GM19467 (cell line): ENCODE measurements around the gene SCN8A.
"Not testable (repeated sequence)": the region's sequence is repeated elsewhere in the genome, so short reads cannot be mapped to it uniquely, and the experiment has no call there.

Source experiments
- ATAC-seq: cut with Tn5 transposase; IDR thresholded peaks from one replicate; pipeline ENCODE4 v1.9.1; 2021; ENCODE audit warnings: mild to moderate bottlenecking, moderate library complexity; ENCODE audit not compliant: unreplicated experiment

The SCN8A gene

DNA sequence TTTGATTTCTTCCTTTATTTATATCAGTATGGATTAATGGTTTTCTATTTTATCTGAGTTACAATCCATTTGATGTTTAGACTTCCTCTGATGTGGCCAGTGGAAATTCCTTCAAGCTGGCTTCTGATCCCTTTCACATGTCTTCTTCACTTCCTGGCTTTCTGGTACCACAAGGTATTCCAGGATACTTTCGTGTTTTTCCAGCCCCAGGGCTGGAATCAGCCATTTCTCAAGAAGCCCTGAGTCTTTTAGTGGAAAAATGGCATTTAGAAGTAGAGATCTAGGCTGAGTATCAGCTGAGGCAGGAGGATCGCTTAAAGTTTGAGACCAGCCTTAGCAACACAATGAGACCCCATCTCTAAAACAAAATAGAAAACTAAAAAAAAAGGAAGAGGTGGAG, 164.2 kb downstream of the SCN8A start:
- no peak for ATAC-seq

DNA sequence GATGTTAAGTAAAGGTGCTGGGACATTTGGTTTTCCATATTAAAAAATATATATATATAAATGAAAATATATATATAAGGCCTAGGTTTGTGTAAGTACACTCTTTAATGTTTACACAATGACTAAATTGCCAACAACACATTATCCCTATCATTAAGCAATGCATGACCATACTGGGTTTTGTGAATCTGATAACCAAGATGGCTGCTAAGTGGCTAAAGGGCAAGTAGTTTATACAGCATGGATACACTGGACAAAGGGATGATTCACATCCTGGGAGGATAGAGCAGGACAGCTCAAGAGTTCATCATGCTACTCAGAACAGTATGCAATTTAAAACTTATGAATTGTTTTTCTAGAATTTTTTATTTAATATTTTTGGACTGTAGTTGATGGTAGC, 168.1 kb downstream of the SCN8A start:
- ATAC-seq, result no peak

DNA sequence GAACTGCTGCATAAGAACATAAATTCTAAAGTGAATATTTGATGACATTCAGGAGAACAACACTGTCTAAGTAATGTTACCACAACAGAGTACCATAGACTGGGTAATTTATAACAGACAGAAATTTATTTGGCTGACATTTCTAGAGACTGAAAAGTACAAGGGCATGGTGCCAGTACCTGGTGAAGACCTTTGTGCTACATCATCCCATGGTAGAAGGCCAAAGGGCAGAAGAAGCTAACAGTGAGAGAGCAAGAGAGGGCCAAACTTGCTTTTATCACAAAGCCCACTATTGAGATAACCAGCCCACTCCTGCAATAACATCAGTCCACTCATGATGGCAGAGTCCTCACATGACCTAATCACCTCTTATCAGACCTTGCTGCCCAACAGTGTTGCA, 168.7 kb downstream of the SCN8A start:
- no peak for ATAC-seq

DNA sequence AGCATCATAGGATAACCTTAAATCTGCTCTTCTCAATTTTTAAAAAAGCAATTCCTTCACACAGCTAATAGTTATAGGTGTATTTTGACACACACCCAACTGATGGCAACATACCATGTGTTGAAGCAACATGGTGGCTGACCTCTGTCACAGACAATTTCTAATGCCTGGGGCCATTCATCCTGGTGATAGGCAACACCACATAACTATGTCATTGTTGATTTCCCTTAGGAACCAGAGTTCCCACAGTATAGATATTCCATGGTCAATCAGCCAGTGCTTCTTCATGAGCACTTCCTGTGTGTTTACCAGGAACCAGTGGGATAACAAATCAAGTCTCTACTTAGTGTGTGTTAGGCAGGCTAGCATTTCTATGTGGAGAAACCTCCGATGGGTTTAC, 169.2 kb downstream of the SCN8A start:
- no peak for ATAC-seq

DNA sequence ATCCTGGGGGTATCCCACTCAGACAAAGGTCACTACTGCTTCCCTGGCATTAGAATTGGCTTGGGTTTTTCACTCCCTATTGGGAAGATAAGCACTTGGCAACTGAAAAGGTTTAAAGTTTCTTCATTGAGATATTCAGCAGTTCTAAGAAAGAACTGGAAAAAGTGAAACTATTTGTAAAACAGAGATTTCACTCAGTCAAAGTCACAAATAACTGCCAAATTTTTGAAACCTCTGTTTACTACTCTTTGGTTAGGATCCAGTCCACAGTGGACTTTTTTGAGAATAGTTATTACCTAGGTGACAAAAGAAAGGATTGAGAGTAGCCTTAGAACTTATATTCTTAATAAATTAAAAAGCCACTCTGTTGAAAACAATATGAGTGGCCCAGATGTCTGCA, 172.7 kb downstream of the SCN8A start:
- ATAC-seq, result no peak

DNA sequence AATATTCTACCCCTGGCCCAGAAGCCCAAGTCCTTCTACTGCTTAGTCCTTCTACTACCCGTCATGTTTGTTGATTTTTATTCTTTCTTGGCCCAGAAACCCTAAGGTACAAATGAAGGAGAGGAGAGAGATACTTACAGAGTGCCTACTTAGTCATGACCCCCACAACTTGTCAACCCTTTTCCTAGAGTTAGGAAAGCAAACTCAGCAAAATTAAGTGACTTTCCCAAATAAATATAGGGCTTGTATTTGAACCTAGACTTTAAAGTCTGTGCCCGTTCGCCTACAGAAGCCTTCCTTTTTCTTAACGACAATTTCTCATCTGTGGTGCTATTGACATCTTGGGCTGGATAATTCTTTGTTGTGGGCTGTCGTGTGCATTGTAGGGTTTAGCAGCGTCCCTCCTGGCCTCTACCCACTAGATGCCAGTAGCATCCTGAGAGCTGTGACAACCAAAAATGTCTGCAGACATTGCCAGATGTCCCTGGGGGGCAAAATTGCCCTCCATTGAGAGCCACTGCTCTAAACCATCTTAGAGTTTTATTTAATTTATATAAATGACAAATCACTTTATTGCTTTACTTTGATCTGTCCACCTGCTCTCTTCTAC, 175.1 kb downstream of the SCN8A start:
- ATAC-seq, result no peak

DNA sequence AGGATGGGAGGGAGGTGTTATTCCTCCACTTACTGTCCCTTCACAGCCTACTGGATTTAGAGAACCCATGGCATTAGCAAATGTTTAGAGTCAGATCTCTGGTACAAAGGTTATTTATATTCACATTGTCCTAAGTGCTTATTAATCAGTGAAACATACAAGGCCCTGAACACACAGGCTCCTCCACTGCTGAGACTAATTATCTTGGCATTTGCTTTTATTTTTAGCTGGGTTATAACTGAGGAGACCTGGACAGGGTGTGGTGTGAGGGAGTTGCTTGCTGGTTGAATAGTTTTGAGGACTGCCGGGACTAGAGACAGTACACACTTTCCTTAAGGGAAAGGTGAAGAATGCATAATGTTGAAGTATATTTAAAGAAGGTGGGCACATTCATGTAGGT, 180.0 kb downstream of the SCN8A start:
- no peak for ATAC-seq

DNA sequence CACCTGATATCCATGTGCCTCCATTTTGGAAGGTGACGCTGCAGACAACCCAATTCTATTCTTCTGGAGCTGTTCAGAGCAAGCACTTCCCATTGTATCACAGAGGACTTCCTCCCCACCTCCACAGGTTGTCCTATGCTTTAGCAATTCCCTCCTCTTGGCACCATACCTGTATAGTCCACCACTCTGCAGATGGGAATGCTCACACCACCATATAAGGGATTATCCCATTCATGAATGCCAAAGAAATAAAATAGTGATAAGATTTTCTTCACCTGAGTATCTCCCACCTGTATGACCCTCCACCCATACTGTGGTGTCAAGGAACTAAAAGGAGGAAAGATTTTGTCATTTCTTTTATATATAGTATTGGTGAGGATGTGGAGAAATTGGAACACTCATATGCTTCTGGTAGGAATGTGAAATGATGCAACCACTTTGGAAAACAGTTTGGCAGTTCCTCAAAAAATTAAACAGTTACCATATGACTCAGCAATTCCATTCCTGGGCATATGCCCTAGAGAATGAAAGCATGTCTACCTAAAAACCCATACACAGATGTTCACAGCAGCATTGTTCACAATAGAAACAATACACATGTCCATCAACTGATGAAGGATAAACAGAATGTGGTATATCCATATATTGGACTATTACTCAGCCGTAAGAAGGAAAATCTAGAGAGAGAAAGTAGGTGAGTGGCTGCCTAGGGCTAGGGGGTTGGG, 182.3 kb downstream of the SCN8A start:
- no peak for ATAC-seq

DNA sequence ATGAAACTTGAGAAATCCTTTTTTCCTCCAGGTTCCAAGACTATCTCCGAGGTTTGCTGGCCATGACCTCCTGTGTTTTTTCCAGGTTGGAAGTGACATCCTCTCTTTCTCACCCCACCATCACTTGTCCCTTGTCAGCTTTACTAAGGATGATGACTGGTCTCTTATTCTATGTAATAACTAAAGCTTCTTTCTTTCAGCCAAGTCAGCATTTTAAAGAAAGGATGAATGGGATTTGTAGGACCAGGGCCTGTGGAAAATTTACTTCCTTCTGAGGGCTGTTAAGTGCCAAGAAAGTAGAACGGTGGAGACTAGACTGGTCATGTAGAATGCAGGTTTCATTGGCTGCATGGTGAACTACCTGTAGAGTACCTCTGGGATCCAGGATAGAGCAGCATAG, 183.9 kb downstream of the SCN8A start:
- no peak for ATAC-seq

DNA sequence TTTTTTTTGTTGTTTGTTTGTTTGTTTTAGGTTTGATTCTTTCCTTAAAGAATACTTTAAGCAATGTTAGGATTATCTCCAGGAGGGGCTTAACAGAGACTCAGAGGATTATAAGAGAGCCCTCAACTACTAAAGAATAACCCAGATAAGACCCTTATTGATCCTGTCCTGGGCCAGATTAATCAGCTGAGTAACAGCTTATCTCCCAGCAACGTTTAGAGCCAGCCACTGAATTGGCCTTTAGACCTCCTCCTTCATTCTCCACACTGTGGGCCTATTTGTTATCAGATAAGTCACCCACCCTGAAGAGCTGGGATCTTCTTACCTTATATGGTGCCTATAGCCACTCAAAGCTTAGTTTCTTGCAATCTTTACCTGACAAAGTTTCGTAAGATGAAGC, 186.4 kb downstream of the SCN8A start:
- ATAC-seq, result no peak

DNA sequence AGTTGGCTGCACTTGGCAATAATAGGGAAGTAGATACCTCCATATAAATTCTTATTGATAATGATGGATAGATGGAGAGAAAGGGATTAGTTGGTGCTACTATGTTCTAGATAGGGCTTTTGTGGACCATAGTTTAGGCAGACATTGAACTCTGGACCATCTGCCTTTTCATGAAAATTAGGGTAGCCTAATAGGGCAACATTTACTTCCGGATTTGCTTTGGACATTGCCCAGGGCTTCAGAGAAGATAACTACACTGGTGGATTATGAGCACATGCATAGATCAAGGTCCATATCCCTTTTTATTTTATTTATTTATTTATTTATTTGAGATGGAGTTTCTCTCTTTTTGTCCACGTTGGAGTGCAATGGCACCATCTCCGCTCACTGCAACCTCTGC, 186.9 kb downstream of the SCN8A start:
- ATAC-seq, result no peak

DNA sequence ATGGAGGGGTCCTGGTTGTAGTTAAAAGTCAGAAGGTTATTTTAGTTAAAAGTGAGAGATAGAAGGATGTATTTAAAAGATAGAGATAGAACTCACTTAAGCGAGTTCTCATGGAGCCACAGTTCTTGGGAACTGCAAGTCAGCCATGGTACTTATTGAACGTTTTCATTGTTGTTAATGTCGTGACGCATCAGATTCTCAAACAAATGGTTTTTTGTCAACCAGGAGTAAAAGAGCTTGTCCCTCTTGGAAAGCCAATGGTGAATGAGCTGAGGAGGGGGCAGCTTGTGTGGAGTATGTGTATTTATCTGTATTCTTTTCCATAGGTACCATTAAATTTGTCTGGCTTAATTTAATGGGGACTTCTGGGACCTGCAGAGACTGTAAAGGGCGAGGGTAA, 188.8 kb downstream of the SCN8A start:
- no peak for ATAC-seq

DNA sequence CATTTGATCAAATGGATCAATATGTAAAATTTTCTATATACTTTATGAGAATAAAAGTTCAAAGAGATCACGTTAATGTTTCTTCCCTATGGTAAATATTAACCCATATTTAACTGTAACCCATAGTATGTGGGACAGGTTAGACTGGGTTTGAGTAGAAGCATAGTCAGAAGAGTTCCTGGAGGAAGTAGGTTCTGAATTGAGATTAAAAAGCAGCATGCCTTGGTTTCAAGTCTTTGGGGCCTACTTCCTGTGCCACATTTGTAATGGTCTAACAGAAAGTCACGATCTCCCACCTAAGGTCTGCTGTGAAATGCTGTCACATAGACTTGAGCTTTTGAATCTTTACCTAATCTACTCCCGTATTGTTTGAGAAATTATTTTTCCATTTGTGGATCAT, 193.7 kb downstream of the SCN8A start:
- ATAC-seq, result no peak

DNA sequence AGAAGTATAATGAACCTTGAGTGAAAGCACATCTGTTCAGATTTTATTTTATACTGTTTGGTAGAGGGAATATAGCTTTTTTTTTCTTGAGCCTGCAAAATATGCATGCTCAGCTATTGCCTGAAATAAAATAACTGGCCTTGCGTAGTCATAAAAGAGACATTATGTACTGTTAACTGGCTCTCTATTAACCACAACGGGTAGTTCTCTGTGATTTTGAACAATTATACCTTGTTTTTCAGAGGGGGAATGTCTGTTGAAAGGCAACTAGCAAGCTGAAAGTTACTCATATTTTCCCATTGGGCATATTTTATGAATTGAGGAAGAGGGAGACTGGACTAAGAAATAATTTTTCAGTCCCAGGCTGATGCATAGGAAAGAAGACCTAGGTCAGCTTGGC, 194.9 kb downstream of the SCN8A start:
- ATAC-seq, result no peak

DNA sequence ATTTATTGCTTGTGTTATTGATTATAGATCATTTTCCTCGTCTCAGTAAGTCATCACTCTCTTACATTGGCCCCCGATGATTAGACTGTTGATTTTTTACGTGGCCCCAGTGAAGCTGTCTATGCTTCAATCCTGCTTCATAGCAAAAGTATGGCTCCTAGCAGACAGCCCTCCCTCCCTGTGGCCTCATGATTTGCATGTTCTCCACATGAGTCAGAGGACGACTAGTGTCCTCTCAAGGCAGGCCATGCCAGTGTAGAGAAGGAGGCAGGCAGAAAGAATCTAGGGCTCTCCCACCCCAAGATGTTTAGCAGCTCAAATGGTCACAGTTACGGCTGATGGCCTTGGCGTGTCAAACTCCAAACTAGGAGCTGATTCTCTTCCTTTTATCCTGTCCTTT, 197.8 kb downstream of the SCN8A start:
- ATAC-seq, result no peak

DNA sequence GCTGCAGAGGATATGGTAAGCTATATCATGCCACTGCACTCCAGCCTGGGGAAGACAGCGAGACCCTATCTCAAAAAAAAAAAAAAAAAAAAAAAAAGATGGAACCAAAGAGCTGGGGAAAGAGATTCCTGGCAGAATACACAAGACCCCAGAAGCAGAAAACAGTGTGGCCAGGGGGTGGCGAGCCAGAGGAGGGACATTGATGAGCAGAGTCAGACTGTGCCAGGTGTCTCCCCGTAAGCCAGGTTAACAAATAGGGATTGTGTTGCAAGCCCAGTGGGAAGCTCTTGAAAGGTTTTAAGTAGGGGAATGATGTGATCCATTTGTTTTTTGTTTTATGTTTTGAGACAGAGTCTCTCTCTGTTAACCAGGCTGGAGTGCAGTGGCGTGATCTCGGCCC, 201.4 kb downstream of the SCN8A start:
- no peak for ATAC-seq

DNA sequence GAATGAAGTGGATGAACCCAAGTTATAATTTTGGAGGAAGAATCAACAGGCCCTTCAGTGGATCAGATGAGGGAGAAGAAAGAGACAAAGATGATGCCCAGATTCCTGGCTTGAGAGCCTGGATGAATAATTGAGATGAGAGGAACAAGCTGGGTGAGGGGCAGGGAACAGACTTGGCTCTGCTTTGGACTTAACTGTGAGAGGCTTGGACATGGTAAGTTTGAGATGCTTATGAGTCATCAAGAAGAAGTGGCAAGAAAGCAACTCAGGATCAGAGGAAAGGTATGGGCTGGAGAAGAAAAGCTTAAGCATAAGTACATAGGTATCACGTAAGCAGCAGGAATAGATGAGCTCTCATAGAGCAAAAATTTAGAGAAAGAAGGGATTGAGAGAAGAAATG, 202.2 kb downstream of the SCN8A start:
- no peak for ATAC-seq

DNA sequence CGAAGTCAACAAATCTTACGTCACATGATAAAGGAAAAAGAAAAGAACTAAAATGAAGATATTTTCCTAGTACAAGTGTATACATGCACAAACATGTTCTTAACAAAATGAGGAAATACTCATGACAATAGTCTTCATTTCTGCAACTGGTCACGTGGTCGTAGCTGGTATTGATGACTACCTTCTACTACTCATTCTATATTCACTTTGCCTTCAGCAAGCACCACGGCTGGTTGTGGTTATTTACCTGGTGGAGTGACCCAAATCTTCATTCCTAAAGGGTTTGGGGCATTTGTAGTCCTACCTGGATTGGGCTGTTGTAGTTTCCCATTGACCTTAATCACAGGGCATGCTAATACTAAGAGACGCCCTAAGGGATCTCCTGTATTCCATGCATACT, 206.3 kb downstream of the SCN8A start:
- no peak for ATAC-seq

DNA sequence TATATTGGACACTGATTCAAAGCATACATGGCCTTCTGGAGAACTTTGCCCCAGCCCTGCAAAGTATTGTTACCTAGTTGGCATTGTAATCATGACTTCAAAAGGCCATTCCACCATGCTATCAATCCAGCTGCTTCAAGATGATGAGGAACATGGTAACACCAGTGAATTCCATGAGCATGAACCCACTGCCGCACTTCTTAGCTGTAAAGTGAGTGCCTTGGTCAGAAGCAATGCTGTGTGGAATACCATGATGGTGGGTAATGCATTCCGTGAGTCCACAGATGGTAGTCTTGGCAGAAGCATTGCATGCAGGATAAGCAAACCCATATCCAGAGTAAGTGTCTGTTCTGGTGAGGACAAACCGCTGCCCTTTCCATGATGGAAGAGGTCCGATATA, 207.0 kb downstream of the SCN8A start:
- ATAC-seq, result not testable (repeated sequence)

DNA sequence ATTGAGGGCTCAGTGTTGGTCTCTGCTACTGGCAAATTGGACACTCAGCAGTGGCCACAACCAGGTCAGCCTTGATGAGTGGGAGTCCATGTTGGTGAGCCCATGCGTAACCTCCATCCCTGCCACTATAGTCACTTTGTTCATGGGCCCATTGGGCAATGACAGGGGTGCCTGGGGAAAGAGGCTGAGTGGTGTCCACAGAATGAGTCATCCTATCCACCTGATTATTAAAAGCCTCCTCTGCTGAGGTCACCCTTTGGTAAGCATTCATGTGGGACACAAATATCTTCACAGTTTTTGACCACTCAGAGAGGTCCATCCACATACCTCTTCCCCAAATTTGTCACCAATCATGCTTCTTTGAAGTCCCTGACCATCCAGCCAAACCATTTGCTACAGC, 207.5 kb downstream of the SCN8A start:
- ATAC-seq, result no peak

DNA sequence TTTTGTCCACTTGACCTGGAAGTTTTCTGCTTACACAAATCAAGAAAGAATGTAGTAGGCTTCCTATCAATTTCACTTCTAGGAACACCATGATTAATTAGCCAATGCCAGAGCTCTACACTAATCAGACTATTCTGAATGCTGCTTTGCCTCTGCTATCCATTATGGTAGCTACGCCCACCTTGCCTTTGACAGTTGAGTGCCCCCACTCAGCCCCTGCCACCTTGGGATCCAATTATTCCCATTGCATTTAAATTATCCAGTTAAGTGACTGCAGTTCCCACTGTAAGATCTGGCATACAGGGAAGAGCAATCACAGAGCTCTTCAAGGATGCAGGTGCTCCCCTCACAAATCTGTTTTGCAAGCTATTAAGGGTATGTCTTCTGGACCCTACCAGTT, 210.0 kb downstream of the SCN8A start:
- ATAC-seq, result no peak

DNA sequence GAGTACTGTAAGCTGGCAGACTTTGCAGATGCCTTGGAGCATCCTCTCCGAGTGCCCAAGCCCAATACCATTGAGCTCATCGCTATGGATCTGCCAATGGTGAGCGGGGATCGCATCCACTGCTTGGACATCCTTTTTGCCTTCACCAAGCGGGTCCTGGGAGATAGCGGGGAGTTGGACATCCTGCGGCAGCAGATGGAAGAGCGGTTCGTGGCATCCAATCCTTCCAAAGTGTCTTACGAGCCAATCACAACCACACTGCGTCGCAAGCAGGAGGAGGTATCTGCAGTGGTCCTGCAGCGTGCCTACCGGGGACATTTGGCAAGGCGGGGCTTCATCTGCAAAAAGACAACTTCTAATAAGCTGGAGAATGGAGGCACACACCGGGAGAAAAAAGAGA, 215.9 kb downstream of the SCN8A start:
- no peak for ATAC-seq

DNA sequence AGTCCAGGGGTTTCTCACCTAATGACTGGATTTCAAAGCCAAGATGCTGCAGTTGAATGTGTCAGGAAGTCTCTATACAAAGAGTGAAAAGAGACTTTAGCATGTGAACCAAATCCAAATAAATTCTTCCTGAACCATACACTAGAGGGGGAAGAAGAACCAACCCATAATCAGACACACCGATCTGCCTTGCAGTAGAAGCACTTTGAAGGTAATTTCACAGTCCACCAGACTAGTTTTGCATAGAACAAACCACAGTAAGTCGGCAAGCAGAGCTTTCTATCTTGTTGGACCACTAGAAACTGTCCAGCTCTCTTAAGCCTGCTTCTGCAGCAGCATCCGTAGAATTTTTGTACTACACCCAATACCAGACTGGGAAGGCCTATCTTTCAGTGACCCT, 218.2 kb downstream of the SCN8A start:
- ATAC-seq, result no peak
